Testis (tissue), 2 donors: ENCODE results near the gene ANKRD11.

Experiments
- POLR2A ChIP-seq: fragments of 450-650 bp; IDR thresholded peaks from one replicate; pipeline ENCODE4 v1.6.1; 2017; ENCODE audit warnings: antibody characterized with exemption, mild to moderate bottlenecking, moderate library complexity
- TF ChIP-seq, protein P1 (sequence below), 3 experiments: fragments of 450-650 bp in 2 of 3; fragments of 200-600 bp in 1 of 3; sonication (generic) in 1 of 3; IDR thresholded peaks; one replicate each; pipeline ENCODE4 v1.5.1; 2016 to 2019; ENCODE audit warnings: antibody characterized with exemption in 3 of 3, mild to moderate bottlenecking in 2 of 3, moderate library complexity in 1 of 3

DNA sequence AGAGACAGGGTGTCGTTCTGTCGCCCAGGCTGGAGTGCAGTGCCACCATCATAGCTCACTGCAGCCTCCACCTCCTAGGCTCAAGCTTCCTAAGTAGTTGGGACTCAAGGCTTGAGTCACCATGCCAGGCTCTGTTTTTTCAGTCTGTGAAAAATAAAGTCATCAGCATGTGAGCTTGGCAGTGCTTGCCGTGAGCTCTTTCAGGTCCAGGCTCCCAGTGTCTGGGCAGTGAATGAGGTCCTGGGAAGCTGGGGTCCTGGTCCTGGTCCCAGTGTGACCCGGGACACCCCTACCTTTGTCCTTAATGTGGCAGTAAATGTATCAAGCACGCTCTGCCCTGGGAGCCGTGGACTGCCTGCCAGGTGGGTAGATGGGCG lies 47.2 kb upstream of the ANKRD11 start:
- TF ChIP-seq, protein P1, sequence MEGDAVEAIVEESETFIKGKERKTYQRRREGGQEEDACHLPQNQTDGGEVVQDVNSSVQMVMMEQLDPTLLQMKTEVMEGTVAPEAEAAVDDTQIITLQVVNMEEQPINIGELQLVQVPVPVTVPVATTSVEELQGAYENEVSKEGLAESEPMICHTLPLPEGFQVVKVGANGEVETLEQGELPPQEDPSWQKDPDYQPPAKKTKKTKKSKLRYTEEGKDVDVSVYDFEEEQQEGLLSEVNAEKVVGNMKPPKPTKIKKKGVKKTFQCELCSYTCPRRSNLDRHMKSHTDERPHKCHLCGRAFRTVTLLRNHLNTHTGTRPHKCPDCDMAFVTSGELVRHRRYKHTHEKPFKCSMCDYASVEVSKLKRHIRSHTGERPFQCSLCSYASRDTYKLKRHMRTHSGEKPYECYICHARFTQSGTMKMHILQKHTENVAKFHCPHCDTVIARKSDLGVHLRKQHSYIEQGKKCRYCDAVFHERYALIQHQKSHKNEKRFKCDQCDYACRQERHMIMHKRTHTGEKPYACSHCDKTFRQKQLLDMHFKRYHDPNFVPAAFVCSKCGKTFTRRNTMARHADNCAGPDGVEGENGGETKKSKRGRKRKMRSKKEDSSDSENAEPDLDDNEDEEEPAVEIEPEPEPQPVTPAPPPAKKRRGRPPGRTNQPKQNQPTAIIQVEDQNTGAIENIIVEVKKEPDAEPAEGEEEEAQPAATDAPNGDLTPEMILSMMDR (IDR thresholded peaks at IDR 0.05) = no peak
- TF ChIP-seq POLR2A = no peak
